Measurements from ENCODE around the gene BANP. TPM values are rescaled to one million over a fixed set of nuclear protein-coding genes. Genes with fewer than 3 reads are reported as not detected.

Gene BANP
- total and polyA plus RNA-seq, 2 of the 8 experiments (the other 6 are each of a cell fraction or from before 2014, with no cell fraction given), result 25.8 to 39.8 TPM

- Histone ChIP-seq H3K9me3 (ENCODE audit: insufficient read depth in 2 of 2, low read depth in 1 of 2, low read length in 1 of 2) (no peaks in the 10 kb centered on the region), H3K36me3 (ENCODE audit: control insufficient read depth in 2 of 4, insufficient read depth in 4 of 4, low read length in 3 of 4) (no peaks in the 10 kb centered on the region; a peak in 1 of 8 replicates), H2AFZ (ENCODE audit: low read length) (no peak overlapping the region), H4K5ac (ENCODE audit: insufficient read length, low read depth, low read length) (no peak overlapping the region), H3K56ac (replicated peaks; ENCODE audit: insufficient read length, low read depth, low read length) (no peak overlapping the region), H3K18ac (ENCODE audit: extremely low read depth, low read length) (no peak overlapping the region; the same call in 1 of the 2 replicates), H2BK120ac (replicated peaks; ENCODE audit: low read depth, low read length) (no peak overlapping the region), H4K91ac (replicated peaks; ENCODE audit: insufficient read length, low read length) (no peak overlapping the region), H3K9ac (replicated peaks in 1 of 4; ENCODE audit: extremely low read depth in 1 of 4, low read depth in 3 of 4, low read length in 3 of 4) (no peak overlapping the region), H2BK20ac (ENCODE audit: low read length) (no peak overlapping the region), H3K23me2 (ENCODE audit: low read depth, low read length) (no peaks in the 10 kb centered on the region), H4K20me1 (replicated peaks in 1 of 2; ENCODE audit: control insufficient read depth in 1 of 2, insufficient read depth in 2 of 2, low read length in 2 of 2) (no peaks in the 10 kb centered on the region), H3K4me2 (ENCODE audit: insufficient read depth in 1 of 2, low read depth in 2 of 2, low read length in 2 of 2) (peak overlapping the region in 1 of 2 experiments; percentile 21; a peak in 1 of 4 replicates), H3K4ac (replicated peaks; ENCODE audit: insufficient read length, low read depth, low read length) (no peak overlapping the region), H2BK15ac (ENCODE audit: low read length) (no peak overlapping the region), H3K27me3 (replicated peaks in 1 of 4; ENCODE audit: control insufficient read depth in 3 of 4, extremely low read depth in 1 of 4, insufficient read depth in 3 of 4, low read length in 3 of 4) (no peaks in the 10 kb centered on the region), H3K79me2 (ENCODE audit: control insufficient read depth in 1 of 2, insufficient read depth in 2 of 2, low read length in 2 of 2) (no peaks in the 10 kb centered on the region; a peak in 1 of 4 replicates), H3K27ac (ENCODE audit: low read depth, low read length) (peak overlapping the region; percentile 38; the same call in 1 of the 2 replicates), H3K4me1 (replicated peaks in 1 of 4; ENCODE audit: control insufficient read depth in 3 of 4, insufficient read depth in 4 of 4, low read length in 3 of 4) (peaks cover 0 to 6% (median under 1%) of the 10 kb centered on the region in 4 experiments; a peak in 1 of 7 replicates), H4K8ac (ENCODE audit: extremely low read depth, insufficient read depth, low read length) (no peak overlapping the region), H2AK5ac (ENCODE audit: low read depth, low read length) (no peak overlapping the region), H2BK5ac (ENCODE audit: low read depth, low read length) (peak overlapping the region; percentile 32; the same call in 1 of the 2 replicates), H2BK12ac (ENCODE audit: low read depth, low read length) (0 out of 2 replicates have a peak overlapping the region, but pooled peaks have one; percentile 9), H3K23ac (ENCODE audit: insufficient read length) (no peak overlapping the region), H3K79me1 (ENCODE audit: low read depth, low read length) (peaks cover 6% of the 10 kb centered on the region; the same call in 1 of the 2 replicates), H3K14ac (ENCODE audit: insufficient read length) (no peak overlapping the region), H3K4me3 (ENCODE audit: extremely low read depth in 1 of 4, insufficient read depth in 2 of 4, low read depth in 3 of 4, low read length in 4 of 4) (no peak overlapping the region)
- POLR2A ChIA-PET (ENCODE audit: partially characterized antibody), result interaction anchor here (1.9 kb wide), 1 partner anchor 10 kb away, joined by 5 read pairs; no protein-coding TSS in a partner anchor
- DNase-seq (ENCODE audit: low read depth in 1 of 2, low spot score in 2 of 2) (no peak), FAIRE-seq (no peak)
- TF ChIP-seq RBBP5 (IDR thresholded peaks at IDR 0.05; ENCODE audit: borderline replicate concordance, low read depth, low read length) (no peak), ATF3 (IDR thresholded peaks at IDR 0.05; ENCODE audit: insufficient read depth, low read depth, low read length) (no peak), SIX5 (IDR thresholded peaks at IDR 0.05; ENCODE audit: low read depth, low read length) (no peak), BCL11A (IDR thresholded peaks at IDR 0.05; ENCODE audit: low read depth in 2 of 2, low read length in 2 of 2) (no peak), BACH1 (IDR thresholded peaks at IDR 0.05; ENCODE audit: low read length) (no peak), YY1 (IDR thresholded peaks at IDR 0.05; ENCODE audit: low read depth, low read length) (no peak)
- CTCF ChIA-PET (ENCODE audit: partially characterized antibody), result interaction anchor here (0.9 kb wide), 1 partner anchor 64 kb away, joined by 3 read pairs; no protein-coding TSS in a partner anchor
- WGBS, 2 experiments (ENCODE audit: extremely low coverage in 1 of 2, insufficient coverage in 1 of 2, insufficient read length in 1 of 2, insufficient replicate concordance in 2 of 2, low coverage in 1 of 2, low lambda C conversion rate in 2 of 2, missing lambda C conversion rate in 1 of 2), result 92% methylated on average over 19 of the region's 23 CpGs; no CpG with 5 or more reads in 1 of the 2 experiments
These were observed 68.7 kb downstream of the BANP start for GRCh38 chr16:88019821-88020515.
